ENCODE results near the gene NSMCE4A. TPM values are rescaled to one million over a fixed set of nuclear protein-coding genes. Genes with fewer than 3 reads are reported as not detected.

The NSMCE4A gene
- total RNA-seq, 4 donors from 2014 or later: 20.1 to 37.7 (median 26.9) TPM

DNA sequence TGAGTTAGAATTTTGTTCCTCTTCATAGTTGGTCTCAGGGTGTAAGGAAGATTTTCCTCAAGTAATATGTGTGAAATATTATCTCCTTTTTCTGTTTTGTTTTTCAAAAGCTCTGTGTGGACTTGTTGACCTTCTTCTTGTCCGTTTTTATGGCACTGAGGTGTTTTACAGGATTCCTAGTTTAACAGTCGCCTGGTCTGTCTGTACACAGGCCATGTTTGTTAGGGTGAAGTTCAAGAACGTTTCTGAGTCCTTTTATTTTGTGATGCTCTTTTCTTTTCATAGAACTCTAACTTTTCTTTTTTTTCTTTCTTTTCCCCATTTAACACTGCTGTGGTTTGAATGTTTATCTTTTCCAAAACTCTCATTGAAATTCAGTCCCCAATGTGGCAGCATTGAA, 32.4 kb upstream of the NSMCE4A start:
- Histone ChIP-seq H3K27ac (peak overlapping the region; percentile 94 to 98 (median 97)), H3K9me3 (no peaks in the 10 kb centered on the region), H3K36me3 (no peaks in the 10 kb centered on the region), H3K4me1 (peaks cover 35 to 43% of the 10 kb centered on the region in 2 donors), H3K4me3 (no peak overlapping the region), H3K27me3 (no peaks in the 10 kb centered on the region)
- ATAC-seq (no peak), DNase-seq (no peak)
- no peak for TF ChIP-seq POLR2A (IDR thresholded peaks at IDR 0.05)
- TF ChIP-seq, protein P1, sequence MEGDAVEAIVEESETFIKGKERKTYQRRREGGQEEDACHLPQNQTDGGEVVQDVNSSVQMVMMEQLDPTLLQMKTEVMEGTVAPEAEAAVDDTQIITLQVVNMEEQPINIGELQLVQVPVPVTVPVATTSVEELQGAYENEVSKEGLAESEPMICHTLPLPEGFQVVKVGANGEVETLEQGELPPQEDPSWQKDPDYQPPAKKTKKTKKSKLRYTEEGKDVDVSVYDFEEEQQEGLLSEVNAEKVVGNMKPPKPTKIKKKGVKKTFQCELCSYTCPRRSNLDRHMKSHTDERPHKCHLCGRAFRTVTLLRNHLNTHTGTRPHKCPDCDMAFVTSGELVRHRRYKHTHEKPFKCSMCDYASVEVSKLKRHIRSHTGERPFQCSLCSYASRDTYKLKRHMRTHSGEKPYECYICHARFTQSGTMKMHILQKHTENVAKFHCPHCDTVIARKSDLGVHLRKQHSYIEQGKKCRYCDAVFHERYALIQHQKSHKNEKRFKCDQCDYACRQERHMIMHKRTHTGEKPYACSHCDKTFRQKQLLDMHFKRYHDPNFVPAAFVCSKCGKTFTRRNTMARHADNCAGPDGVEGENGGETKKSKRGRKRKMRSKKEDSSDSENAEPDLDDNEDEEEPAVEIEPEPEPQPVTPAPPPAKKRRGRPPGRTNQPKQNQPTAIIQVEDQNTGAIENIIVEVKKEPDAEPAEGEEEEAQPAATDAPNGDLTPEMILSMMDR (IDR thresholded peaks at IDR 0.05 in 4 of 5, conservative IDR thresholded peaks at IDR 0.05 in 1 of 5): no peak
- intact Hi-C loops (cut with DNase I; ENCODE audit: low total_unique reads): no loop called here
- in situ Hi-C loops (cut with MboI; ENCODE audit: low sequenced_read_pairs in 4 of 4): no loop called here

DNA sequence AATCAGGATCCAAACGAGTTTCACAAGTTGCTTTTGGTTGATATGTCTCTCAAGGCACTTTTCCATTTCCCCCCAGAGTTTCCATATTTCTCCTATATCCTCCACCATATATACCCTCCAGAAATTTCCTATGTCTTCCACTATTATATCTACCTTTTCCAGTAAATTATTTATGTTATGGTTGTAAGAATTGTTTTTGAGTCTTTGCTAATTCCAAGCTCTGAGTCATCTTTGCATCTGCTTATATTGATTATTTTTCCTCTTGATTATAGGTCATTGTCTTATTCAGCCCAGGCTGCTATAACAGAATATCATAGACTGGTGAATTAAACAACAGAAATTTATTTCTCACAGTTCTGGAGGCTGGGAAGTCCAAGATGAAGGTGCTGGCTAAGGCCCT, 26.7 kb upstream of the NSMCE4A start:
- Histone ChIP-seq H3K4me3 (no peak overlapping the region), H3K27ac (peak overlapping the region; percentile 94 to 98 (median 96)), H3K36me3 (no peaks in the 10 kb centered on the region), H3K27me3 (no peaks in the 10 kb centered on the region), H3K9me3 (no peaks in the 10 kb centered on the region), H3K4me1 (peaks cover 26 to 46% of the 10 kb centered on the region in 2 donors)
- TF ChIP-seq, protein P1 (IDR thresholded peaks at IDR 0.05 in 4 of 5, conservative IDR thresholded peaks at IDR 0.05 in 1 of 5): no peak
- TF ChIP-seq POLR2A (IDR thresholded peaks at IDR 0.05): no peak
- DNase-seq (no peak), ATAC-seq (no peak)
- in situ Hi-C loops (cut with MboI; ENCODE audit: low sequenced_read_pairs in 4 of 4) (no loop called here), intact Hi-C loops (cut with DNase I; ENCODE audit: low total_unique reads) (no loop called here)

DNA sequence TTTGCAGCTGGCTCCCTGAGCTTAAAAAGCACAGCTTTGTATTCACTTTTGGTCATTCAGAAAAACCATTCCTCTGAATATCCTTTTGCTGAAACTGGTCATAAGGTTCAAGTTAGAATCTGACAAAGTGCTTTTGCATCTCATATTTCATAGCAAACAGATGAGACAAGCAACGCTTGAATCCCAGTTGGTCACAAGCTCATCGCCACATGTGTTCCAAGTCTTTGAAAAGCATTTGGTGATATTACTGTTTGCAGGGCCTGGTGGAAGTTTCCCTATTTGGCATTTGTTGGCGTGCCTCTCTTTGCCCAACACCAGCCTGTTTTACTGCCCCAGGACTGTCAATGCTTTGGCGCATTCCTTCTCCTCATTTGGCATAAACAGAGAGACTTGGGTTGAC, 24.3 kb upstream of the NSMCE4A start:
- DNase-seq (peak; percentile 73 to 78), ATAC-seq (peak; percentile 49 to 59)
- peaks cover 32 to 54% of the 10 kb centered on the region in 2 donors for H3K4me1 ChIP-seq
- in situ Hi-C loops (cut with MboI; ENCODE audit: low sequenced_read_pairs in 4 of 4) (loop anchor here in 1 of 4 donors (10.0 kb wide), 1 partner anchor 46 kb away; no protein-coding TSS in a partner anchor), intact Hi-C loops (cut with DNase I; ENCODE audit: low total_unique reads) (loop anchor here (5.0 kb wide), 1 partner anchor 63 kb away; no protein-coding TSS in a partner anchor)
- no peaks in the 10 kb centered on the region for H3K9me3 ChIP-seq
- peak in 1 of 2 donors; percentile 15 for TF ChIP-seq POLR2A (IDR thresholded peaks at IDR 0.05)
- TF ChIP-seq, protein P1 (IDR thresholded peaks at IDR 0.05 in 4 of 5, conservative IDR thresholded peaks at IDR 0.05 in 1 of 5): no peak
- no peaks in the 10 kb centered on the region for H3K27me3 ChIP-seq
- H3K4me3 ChIP-seq: peak overlapping the region; percentile 27 to 62 (median 32)
- H3K36me3 ChIP-seq: no peaks in the 10 kb centered on the region
- H3K27ac ChIP-seq: peak overlapping the region; percentile 94 to 98 (median 96)

DNA sequence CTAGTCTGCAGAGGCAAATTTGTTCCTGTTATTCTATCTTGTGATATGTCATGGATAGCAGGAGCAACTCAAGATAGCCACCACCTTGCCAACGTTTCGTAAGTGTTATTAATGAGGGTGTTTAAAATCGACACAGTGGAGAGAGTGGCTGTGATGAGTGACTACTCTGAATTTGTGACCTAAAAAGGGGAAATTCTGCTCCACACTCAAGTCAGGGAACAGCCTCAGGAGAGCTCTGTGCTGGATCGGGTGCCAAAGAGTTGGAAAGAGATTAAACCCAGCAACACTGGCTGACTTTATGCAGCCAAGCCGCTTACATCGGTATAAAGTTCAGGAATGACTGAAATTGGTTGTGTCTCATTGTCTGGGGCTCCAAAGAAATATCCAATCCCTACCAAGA, 23.4 kb upstream of the NSMCE4A start:
- DNase-seq: peak in 1 of 2 donors; percentile 69
- TF ChIP-seq, protein P1 (IDR thresholded peaks at IDR 0.05 in 4 of 5, conservative IDR thresholded peaks at IDR 0.05 in 1 of 5): no peak
- TF ChIP-seq POLR2A (IDR thresholded peaks at IDR 0.05): peak in 1 of 2 donors; percentile 39
- Histone ChIP-seq H3K4me3 (peak overlapping the region; percentile 27 to 62 (median 32)), H3K27me3 (no peaks in the 10 kb centered on the region), H3K36me3 (no peaks in the 10 kb centered on the region), H3K27ac (peak overlapping the region; percentile 94 to 98 (median 96)), H3K9me3 (no peaks in the 10 kb centered on the region), H3K4me1 (peaks cover 40 to 63% of the 10 kb centered on the region in 2 donors)
- in situ Hi-C loops (cut with MboI; ENCODE audit: low sequenced_read_pairs in 4 of 4): loop anchor here in 1 of 4 donors (10.0 kb wide), 1 partner anchor 46 kb away; no protein-coding TSS in a partner anchor
- intact Hi-C loops (cut with DNase I; ENCODE audit: low total_unique reads): loop anchor here (5.0 kb wide), 1 partner anchor 64 kb away; no protein-coding TSS in a partner anchor
- peak; percentile 15 to 47 for ATAC-seq
